Naive thymus-derived CD4-positive, alpha-beta T cell (primary cell): ENCODE data around the gene OMP. TPM values are rescaled to one million over a fixed set of nuclear protein-coding genes. Genes with fewer than 3 reads are reported as not detected.

Source experiments
- ATAC-seq: fragments of 150-1000 bp; cut with Tn5 transposase; 2 replicates; pipeline ENCODE4 v1.10.0; 2021; ENCODE audit warnings: mild to moderate bottlenecking, moderate library complexity
- CTCF ChIA-PET: fragments of 350-600 bp; sonication (Branson Sonifier 250); formaldehyde crosslinking; loops from one replicate; lab custom pipeline; 2021; ENCODE audit warnings: antibody characterized with exemption; lab: Charles Lee
- POLR2A ChIA-PET: fragments of 350-600 bp; sonication (Branson Sonifier 250); formaldehyde crosslinking; loops from one replicate; lab custom pipeline; 2021; ENCODE audit warnings: antibody characterized with exemption, inconsistent platforms; lab: Charles Lee
- DNase-seq, 9 donors: peaks; one replicate each; pipeline versions ENCODE4 v3.0.0 to v3.0.0-alpha.2; 2020 to 2022; ENCODE audit warnings: mixed read lengths in 1 of 9
- H3K27ac ChIP-seq: one replicate; pipeline ENCODE4 v1.7.0; 2013; ENCODE audit warnings: mild to moderate bottlenecking, low read depth, low read length, moderate library complexity
- H3K27me3 ChIP-seq, 2 donors: one replicate each; pipeline ENCODE4 v1.7.0; 2013; ENCODE audit warnings: low read length in 2 of 2, mild to moderate bottlenecking in 2 of 2, moderate library complexity in 2 of 2; ENCODE audit not compliant: control insufficient read depth in 2 of 2, insufficient read depth in 2 of 2
- H3K36me3 ChIP-seq, 3 experiments: 1 replicate in 2 of 3; 2 replicates in 1 of 3; pipeline ENCODE4 v1.7.0; 2013; ENCODE audit warnings: low read length in 3 of 3, mild to moderate bottlenecking in 3 of 3, moderate library complexity in 1 of 3; ENCODE audit not compliant: insufficient read depth in 3 of 3, control insufficient read depth in 2 of 3
- H3K4me1 ChIP-seq, 2 donors: one replicate each; pipeline ENCODE4 v1.7.0; 2013; ENCODE audit warnings: low read length in 2 of 2, mild to moderate bottlenecking in 2 of 2, moderate library complexity in 1 of 2; ENCODE audit not compliant: control insufficient read depth in 2 of 2, insufficient read depth in 2 of 2
- H3K4me3 ChIP-seq: 2 replicates; pipeline ENCODE4 v1.7.0; 2013; ENCODE audit warnings: mild to moderate bottlenecking, low read length
- H3K9me3 ChIP-seq, 3 experiments: 1 replicate in 2 of 3; 2 replicates in 1 of 3; pipeline ENCODE4 v1.7.0; 2013; ENCODE audit warnings: low read length in 3 of 3; ENCODE audit not compliant: control insufficient read depth in 2 of 3
- H3K27ac Mint-ChIP-seq, 9 donors: one replicate each; pipeline ENCODE4 v1.8.0; 2020 to 2022; ENCODE audit warnings: mixed read lengths in 9 of 9, mild to moderate bottlenecking in 8 of 9, moderate library complexity in 5 of 9, inconsistent platforms in 2 of 9
- H3K27me3 Mint-ChIP-seq, 5 donors: one replicate each; pipeline ENCODE4 v1.8.0; 2021 to 2022; ENCODE audit warnings: mixed read lengths in 5 of 5, mild to moderate bottlenecking in 1 of 5
- H3K36me3 Mint-ChIP-seq, 5 donors: one replicate each; pipeline ENCODE4 v1.8.0; 2020 to 2022; ENCODE audit warnings: mixed read lengths in 5 of 5, mild to moderate bottlenecking in 3 of 5, inconsistent platforms in 1 of 5
- H3K4me1 Mint-ChIP-seq, 7 donors: one replicate each; pipeline ENCODE4 v1.8.0; 2020 to 2022; ENCODE audit warnings: mixed read lengths in 7 of 7, mild to moderate bottlenecking in 3 of 7, inconsistent platforms in 1 of 7
- H3K4me3 Mint-ChIP-seq, 10 donors: one replicate each; pipeline ENCODE4 v1.8.0; 2020 to 2022; ENCODE audit warnings: mild to moderate bottlenecking in 10 of 10, mixed read lengths in 10 of 10, moderate library complexity in 6 of 10, inconsistent platforms in 2 of 10
- H3K9me3 Mint-ChIP-seq, 11 donors: one replicate each; pipeline ENCODE4 v1.8.0; 2020 to 2022; ENCODE audit warnings: mixed read lengths in 11 of 11, mild to moderate bottlenecking in 4 of 11, inconsistent platforms in 1 of 11, moderate library complexity in 1 of 11
- intact Hi-C, 2 donors: fragments of 100-400 bp; cut with micrococcal nuclease; formaldehyde crosslinking; loops; one replicate each; pipeline ENCODE4 v1.15.1; 2023
- polyA plus RNA-seq, 2 donors: library from polyadenylated mRNA; unstranded; fragments of 300-500 nt; fragmentation: Illumina TruSeq; gene quantifications; one replicate each; pipeline ENCODE4 v1.2.3, GENCODE V29; 2021
- total RNA-seq, 6 experiments: library from RNA in 5 of 6; stranded (reverse) in 5 of 6; gene quantifications; 1 replicate in 5 of 6; 2 replicates in 1 of 6; pipeline ENCODE4 v1.2.3 and lab custom pipeline; 2021 to 2026

Gene OMP
- total and polyA plus RNA-seq, 7 experiments from 2014 or later = 1.1 TPM; not detected in 6

GRCh38 chr11:77141475-77141874, 38.8 kb downstream of the OMP start:
- ChIA-PET POLR2A (no interaction called here), CTCF (no interaction called here)
- DNase-seq (no peak), ATAC-seq (no peak)
- Mint-ChIP-seq H3K4me3 (no peak overlapping the region), H3K9me3 (no peaks in the 10 kb centered on the region), H3K27me3 (peaks cover 16 to 35% (median 25%) of the 10 kb centered on the region in 5 donors), H3K27ac (no peak overlapping the region), H3K4me1 (peaks cover 0 to 21% (median 0%) of the 10 kb centered on the region in 7 donors), H3K36me3 (no peaks in the 10 kb centered on the region)
- Histone ChIP-seq H3K27ac (no peak overlapping the region), H3K27me3 (no peaks in the 10 kb centered on the region), H3K36me3 (no peaks in the 10 kb centered on the region), H3K4me3 (no peak overlapping the region), H3K9me3 (no peaks in the 10 kb centered on the region), H3K4me1 (peaks cover 0 to 10% of the 10 kb centered on the region in 2 donors)
- intact Hi-C loops = no loop called here

GRCh38 chr11:77142091-77142975, 39.7 kb downstream of the OMP start:
- H3K9me3 Mint-ChIP-seq = no peaks in the 10 kb centered on the region
- no peaks in the 10 kb centered on the region for H3K36me3 Mint-ChIP-seq
- DNase-seq = no peak
- peak; percentile 75 for ATAC-seq
- Histone ChIP-seq H3K4me1 (peaks cover 0 to 10% of the 10 kb centered on the region in 2 donors), H3K27me3 (no peaks in the 10 kb centered on the region), H3K27ac (no peak overlapping the region), H3K36me3 (no peaks in the 10 kb centered on the region), H3K9me3 (no peaks in the 10 kb centered on the region), H3K4me3 (no peak overlapping the region)
- peaks cover 10 to 33% (median 16%) of the 10 kb centered on the region in 5 donors for H3K27me3 Mint-ChIP-seq
- H3K4me1 Mint-ChIP-seq = peaks cover 0 to 23% (median 4%) of the 10 kb centered on the region in 7 donors
- intact Hi-C loops = no loop called here
- CTCF ChIA-PET = no interaction called here
- H3K4me3 Mint-ChIP-seq = peak overlapping the region in 1 of 10 donors; percentile 3
- peak overlapping the region in 1 of 9 donors; percentile 7 for H3K27ac Mint-ChIP-seq
- POLR2A ChIA-PET = no interaction called here

GRCh38 chr11:77143405-77144020, 40.9 kb downstream of the OMP start:
- no peak overlapping the region for H3K27ac ChIP-seq
- no peaks in the 10 kb centered on the region for H3K36me3 ChIP-seq
- peaks cover 0 to 10% of the 10 kb centered on the region in 2 donors for H3K4me1 ChIP-seq
- DNase-seq = no peak
- no peak overlapping the region for H3K4me3 ChIP-seq
- ChIA-PET POLR2A (no interaction called here), CTCF (no interaction called here)
- ATAC-seq = no peak
- intact Hi-C loops = no loop called here
- H3K27me3 ChIP-seq = no peaks in the 10 kb centered on the region
- no peaks in the 10 kb centered on the region for H3K36me3 Mint-ChIP-seq
- peak overlapping the region in 1 of 9 donors; percentile 29 for H3K27ac Mint-ChIP-seq
- peaks cover 4 to 33% (median 12%) of the 10 kb centered on the region in 7 donors for H3K4me1 Mint-ChIP-seq
- no peak overlapping the region for H3K4me3 Mint-ChIP-seq
- no peaks in the 10 kb centered on the region for H3K9me3 ChIP-seq
- no peaks in the 10 kb centered on the region for H3K9me3 Mint-ChIP-seq
- H3K27me3 Mint-ChIP-seq = peaks cover 12 to 35% (median 14%) of the 10 kb centered on the region in 5 donors

- H3K9me3 Mint-ChIP-seq = no peaks in the 10 kb centered on the region
- peaks cover 4 to 33% (median 12%) of the 10 kb centered on the region in 7 donors for H3K4me1 Mint-ChIP-seq
- intact Hi-C loops = no loop called here
These were observed 41.7 kb downstream of the OMP start for GRCh38 chr11:77144196-77144856.

GRCh38 chr11:77144857-77145428, 42.3 kb downstream of the OMP start:
- no peak overlapping the region for H3K4me3 ChIP-seq
- Mint-ChIP-seq H3K4me1 (peaks cover 4 to 33% (median 12%) of the 10 kb centered on the region in 7 donors), H3K36me3 (no peaks in the 10 kb centered on the region), H3K4me3 (no peak overlapping the region), H3K27me3 (peaks cover 0 to 22% (median 8%) of the 10 kb centered on the region in 5 donors), H3K27ac (no peak overlapping the region), H3K9me3 (no peaks in the 10 kb centered on the region)
- no peak for DNase-seq
- H3K9me3 ChIP-seq = no peaks in the 10 kb centered on the region
- no peaks in the 10 kb centered on the region for H3K27me3 ChIP-seq
- CTCF ChIA-PET = no interaction called here
- POLR2A ChIA-PET = no interaction called here
- no peaks in the 10 kb centered on the region for H3K36me3 ChIP-seq
- intact Hi-C loops = no loop called here
- no peak for ATAC-seq
- no peak overlapping the region for H3K27ac ChIP-seq
- H3K4me1 ChIP-seq = peaks cover 0 to 10% of the 10 kb centered on the region in 2 donors

More at GRCh38 chr11:77144196-77144856, 41.7 kb downstream of the OMP start:
- no peak for ATAC-seq
- H3K4me3 Mint-ChIP-seq = no peak overlapping the region
- no peaks in the 10 kb centered on the region for H3K36me3 Mint-ChIP-seq
- Histone ChIP-seq H3K9me3 (no peaks in the 10 kb centered on the region), H3K27ac (no peak overlapping the region), H3K4me3 (no peak overlapping the region), H3K4me1 (peaks cover 0 to 10% of the 10 kb centered on the region in 2 donors), H3K36me3 (no peaks in the 10 kb centered on the region), H3K27me3 (no peaks in the 10 kb centered on the region)
- H3K27me3 Mint-ChIP-seq = peaks cover 5 to 27% (median 9%) of the 10 kb centered on the region in 5 donors
- ChIA-PET CTCF (no interaction called here), POLR2A (no interaction called here)
- DNase-seq = no peak
- no peak overlapping the region for H3K27ac Mint-ChIP-seq

- Histone ChIP-seq H3K27ac (no peak overlapping the region), H3K9me3 (no peaks in the 10 kb centered on the region), H3K36me3 (no peaks in the 10 kb centered on the region), H3K4me1 (peaks cover 0 to 14% of the 10 kb centered on the region in 2 donors), H3K4me3 (no peak overlapping the region), H3K27me3 (no peaks in the 10 kb centered on the region)
- no peaks in the 10 kb centered on the region for H3K9me3 Mint-ChIP-seq
- peak overlapping the region in 2 of 10 donors; percentile 49 to 75 for H3K4me3 Mint-ChIP-seq
- no peaks in the 10 kb centered on the region for H3K36me3 Mint-ChIP-seq
- POLR2A ChIA-PET = no interaction called here
- CTCF ChIA-PET = interaction anchor here (1.2 kb wide), 1 partner anchor 19 kb away, joined by 6 read pairs; the partner anchor contains the start of gene MYO7A
- intact Hi-C loops = no loop called here
- peaks cover 0 to 21% (median 8%) of the 10 kb centered on the region in 5 donors for H3K27me3 Mint-ChIP-seq
- no peak for DNase-seq
- H3K4me1 Mint-ChIP-seq = peaks cover 7 to 35% (median 14%) of the 10 kb centered on the region in 7 donors
- H3K27ac Mint-ChIP-seq = peak overlapping the region in 1 of 9 donors; percentile 59
- ATAC-seq = no peak
These were observed 43.8 kb downstream of the OMP start for GRCh38 chr11:77146261-77147035.
